ENCODE data around the gene NTNG2.
"Not testable (repeated sequence)": the region's sequence is repeated elsewhere in the genome, so short reads cannot be mapped to it uniquely, and the experiment has no call there.

GRCh38 chr9:132134085-132134484, 27.8 kb upstream of the NTNG2 start:
- not testable (repeated sequence) for TF ChIP-seq CTCF (conservative IDR thresholded peaks at IDR 0.05 in 1 of 2, IDR thresholded peaks at IDR 0.05 in 1 of 2; ENCODE audit: extremely low read depth in 1 of 2, insufficient read depth in 1 of 2, low read depth in 1 of 2, low read length in 2 of 2); EZH2 (IDR thresholded peaks at IDR 0.05; ENCODE audit: borderline replicate concordance, low read length)
